ENCODE data around the gene CLMN. TPM values are rescaled to one million over a fixed set of nuclear protein-coding genes. Genes with fewer than 3 reads are reported as not detected.
A peak's percentile ranks its signal among the peaks of the same experiment; 100 is the strongest.

The CLMN gene
- total RNA-seq, 1 donor, result 1.1 TPM

DNA sequence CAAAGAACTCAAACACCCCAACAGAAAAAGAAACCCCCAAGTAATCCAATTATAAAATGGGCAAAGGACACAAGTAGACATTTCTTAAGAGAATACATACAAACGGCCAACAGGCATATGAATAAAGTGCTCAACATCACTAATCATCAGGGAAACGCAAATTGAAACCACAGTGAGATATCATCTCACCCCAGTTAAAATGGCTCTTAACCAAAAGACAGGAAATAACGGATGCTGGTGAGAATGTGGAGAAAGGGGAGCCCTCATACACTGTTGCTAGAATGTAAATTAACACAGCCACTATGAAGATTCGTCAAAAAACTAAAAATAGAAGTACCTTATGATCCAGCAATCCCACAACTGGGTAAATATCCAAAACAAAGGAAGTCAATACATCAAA is 52.4 kb downstream of the CLMN start:
- H3K4me3 ChIP-seq (ENCODE audit: insufficient read depth, low read length), result no peak overlapping the region
- no peak for DNase-seq (ENCODE audit: insufficient read length, low spot score, missing footprints)
- peaks cover 13% of the 10 kb centered on the region for H3K4me1 ChIP-seq (ENCODE audit: insufficient read depth, low read length)
- H2AFZ ChIP-seq (ENCODE audit: low read length), result no peak overlapping the region
- no peaks in the 10 kb centered on the region for H3K79me2 ChIP-seq (ENCODE audit: insufficient read depth, low read length)
- no peak overlapping the region for H3K27ac ChIP-seq (ENCODE audit: low read depth, low read length)
- no peak overlapping the region for H3K4me2 ChIP-seq (ENCODE audit: insufficient read depth, low read length)
- no peaks in the 10 kb centered on the region for H3K27me3 ChIP-seq (ENCODE audit: insufficient read depth, low read length)
- TF ChIP-seq, protein P1, sequence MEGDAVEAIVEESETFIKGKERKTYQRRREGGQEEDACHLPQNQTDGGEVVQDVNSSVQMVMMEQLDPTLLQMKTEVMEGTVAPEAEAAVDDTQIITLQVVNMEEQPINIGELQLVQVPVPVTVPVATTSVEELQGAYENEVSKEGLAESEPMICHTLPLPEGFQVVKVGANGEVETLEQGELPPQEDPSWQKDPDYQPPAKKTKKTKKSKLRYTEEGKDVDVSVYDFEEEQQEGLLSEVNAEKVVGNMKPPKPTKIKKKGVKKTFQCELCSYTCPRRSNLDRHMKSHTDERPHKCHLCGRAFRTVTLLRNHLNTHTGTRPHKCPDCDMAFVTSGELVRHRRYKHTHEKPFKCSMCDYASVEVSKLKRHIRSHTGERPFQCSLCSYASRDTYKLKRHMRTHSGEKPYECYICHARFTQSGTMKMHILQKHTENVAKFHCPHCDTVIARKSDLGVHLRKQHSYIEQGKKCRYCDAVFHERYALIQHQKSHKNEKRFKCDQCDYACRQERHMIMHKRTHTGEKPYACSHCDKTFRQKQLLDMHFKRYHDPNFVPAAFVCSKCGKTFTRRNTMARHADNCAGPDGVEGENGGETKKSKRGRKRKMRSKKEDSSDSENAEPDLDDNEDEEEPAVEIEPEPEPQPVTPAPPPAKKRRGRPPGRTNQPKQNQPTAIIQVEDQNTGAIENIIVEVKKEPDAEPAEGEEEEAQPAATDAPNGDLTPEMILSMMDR (IDR thresholded peaks at IDR 0.05; ENCODE audit: extremely low read depth, low read depth, low read length), result no peak
- no peaks in the 10 kb centered on the region for H4K20me1 ChIP-seq (ENCODE audit: insufficient read depth, low read length)
- H3K9me3 ChIP-seq (ENCODE audit: low read depth, low read length), result no peaks in the 10 kb centered on the region
- no peaks in the 10 kb centered on the region for H3K36me3 ChIP-seq (ENCODE audit: insufficient read depth, low read length)

DNA sequence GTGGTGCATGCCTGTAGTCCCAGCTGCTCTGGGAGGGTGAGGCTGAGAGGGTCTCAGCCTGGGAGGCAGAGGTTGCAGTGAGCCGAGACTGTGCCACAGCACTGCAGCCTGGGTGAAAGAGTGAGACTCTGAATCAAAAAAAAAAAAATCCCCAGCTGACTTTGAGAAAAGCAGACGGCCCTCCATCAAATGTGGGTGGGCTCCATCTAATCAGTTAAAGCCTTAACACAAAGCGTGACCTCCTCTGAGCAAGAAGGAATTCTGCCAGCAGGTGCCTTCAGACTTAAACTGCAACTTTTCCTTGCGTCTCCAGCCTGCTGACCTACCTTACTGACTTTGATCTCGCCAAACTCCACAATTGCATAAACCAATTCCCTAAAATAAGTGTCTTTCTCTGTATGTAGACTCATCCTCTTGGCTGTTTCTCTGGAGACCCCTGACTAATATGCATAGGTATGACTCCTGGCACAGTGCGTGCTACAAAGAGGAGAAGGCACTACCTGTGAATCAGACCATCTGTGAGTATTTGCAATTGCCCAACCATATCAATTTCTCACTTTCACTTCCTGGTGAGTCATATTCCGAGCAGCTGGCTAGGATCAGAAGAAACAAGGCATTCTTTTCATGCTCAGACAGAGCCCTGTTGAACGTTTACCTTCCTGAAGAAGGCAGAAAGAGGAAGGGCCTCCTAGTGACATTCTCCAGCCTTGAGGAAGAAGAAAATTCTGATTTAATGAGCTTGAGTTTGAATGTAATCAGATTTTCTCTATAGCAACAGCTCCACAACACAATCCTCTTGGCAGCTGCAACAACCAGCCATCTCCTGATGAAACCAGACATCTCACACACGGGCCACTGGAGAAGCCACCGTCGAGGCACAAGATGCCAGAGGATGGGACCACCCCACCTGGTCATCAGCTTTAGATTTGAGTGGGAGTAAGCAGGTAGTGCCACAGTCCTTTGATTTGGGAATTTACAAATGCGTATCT is 54.3 kb downstream of the CLMN start:
- no peaks in the 10 kb centered on the region for H3K79me2 ChIP-seq (ENCODE audit: insufficient read depth, low read length)
- H3K36me3 ChIP-seq (ENCODE audit: insufficient read depth, low read length), result no peaks in the 10 kb centered on the region
- TF ChIP-seq, protein P1 (IDR thresholded peaks at IDR 0.05; ENCODE audit: extremely low read depth, low read depth, low read length), result no peak
- no peaks in the 10 kb centered on the region for H3K9me3 ChIP-seq (ENCODE audit: low read depth, low read length)
- peak overlapping the region; percentile 52 for H3K4me2 ChIP-seq (ENCODE audit: insufficient read depth, low read length)
- DNase-seq (ENCODE audit: insufficient read length, low spot score, missing footprints), result peak; percentile 78
- H3K4me3 ChIP-seq (ENCODE audit: insufficient read depth, low read length), result peak overlapping the region; percentile 27
- H3K27ac ChIP-seq (ENCODE audit: low read depth, low read length), result peak overlapping the region; percentile 27
- no peaks in the 10 kb centered on the region for H4K20me1 ChIP-seq (ENCODE audit: insufficient read depth, low read length)
- H3K27me3 ChIP-seq (ENCODE audit: insufficient read depth, low read length), result no peaks in the 10 kb centered on the region
- peaks cover 16% of the 10 kb centered on the region for H3K4me1 ChIP-seq (ENCODE audit: insufficient read depth, low read length)
- peak overlapping the region; percentile 8 for H2AFZ ChIP-seq (ENCODE audit: low read length)

DNA sequence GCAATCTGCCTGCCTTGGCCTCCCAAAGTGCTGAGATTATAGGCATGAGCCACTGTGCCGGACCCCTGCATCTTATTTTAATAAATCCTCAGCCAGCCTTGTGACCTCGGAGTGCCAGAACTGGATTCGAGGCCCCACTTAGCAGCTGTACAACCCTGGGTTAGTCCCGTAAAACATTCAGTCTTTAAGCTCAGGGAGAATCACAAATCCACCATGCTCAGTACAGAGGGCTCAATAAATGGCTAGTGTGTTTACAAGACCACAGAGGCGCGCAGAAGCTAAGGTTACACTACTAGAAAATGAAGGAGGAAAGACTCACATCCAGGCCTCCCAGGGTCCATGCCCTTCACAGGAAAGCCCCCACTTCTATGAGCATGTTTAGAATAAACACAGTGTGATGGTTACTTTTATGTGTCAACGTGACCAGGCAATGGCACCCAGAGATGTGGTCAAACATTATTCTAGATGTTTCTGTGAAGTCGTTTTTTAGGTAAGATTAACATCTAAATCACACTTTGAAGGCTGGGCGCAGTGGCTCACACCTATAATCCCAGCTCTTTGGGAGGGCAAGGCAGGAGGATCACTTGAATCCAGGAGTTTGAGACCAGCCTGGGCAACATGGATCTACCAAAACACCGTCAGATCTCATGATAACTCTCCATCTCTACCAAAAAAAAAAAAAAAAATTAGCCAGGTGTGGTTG is 55.3 kb downstream of the CLMN start:
- Histone ChIP-seq H3K27ac (ENCODE audit: low read depth, low read length) (no peak overlapping the region), H3K27me3 (ENCODE audit: insufficient read depth, low read length) (no peaks in the 10 kb centered on the region), H3K4me3 (ENCODE audit: insufficient read depth, low read length) (no peak overlapping the region), H3K36me3 (ENCODE audit: insufficient read depth, low read length) (no peaks in the 10 kb centered on the region), H4K20me1 (ENCODE audit: insufficient read depth, low read length) (no peaks in the 10 kb centered on the region), H3K4me2 (ENCODE audit: insufficient read depth, low read length) (no peak overlapping the region), H3K79me2 (ENCODE audit: insufficient read depth, low read length) (no peaks in the 10 kb centered on the region), H3K4me1 (ENCODE audit: insufficient read depth, low read length) (peaks cover 17% of the 10 kb centered on the region), H3K9me3 (ENCODE audit: low read depth, low read length) (no peaks in the 10 kb centered on the region), H2AFZ (ENCODE audit: low read length) (no peak overlapping the region)
- TF ChIP-seq, protein P1 (IDR thresholded peaks at IDR 0.05; ENCODE audit: extremely low read depth, low read depth, low read length), result no peak
- DNase-seq (ENCODE audit: insufficient read length, low spot score, missing footprints), result no peak
